ENCODE results near the gene KRTCAP2. TPM values are rescaled to one million over a fixed set of nuclear protein-coding genes. Genes with fewer than 3 reads are reported as not detected.

KRTCAP2 gene
- total and polyA plus RNA-seq, 12 donors: 96.1 to 355 (median 129) TPM

DNA sequence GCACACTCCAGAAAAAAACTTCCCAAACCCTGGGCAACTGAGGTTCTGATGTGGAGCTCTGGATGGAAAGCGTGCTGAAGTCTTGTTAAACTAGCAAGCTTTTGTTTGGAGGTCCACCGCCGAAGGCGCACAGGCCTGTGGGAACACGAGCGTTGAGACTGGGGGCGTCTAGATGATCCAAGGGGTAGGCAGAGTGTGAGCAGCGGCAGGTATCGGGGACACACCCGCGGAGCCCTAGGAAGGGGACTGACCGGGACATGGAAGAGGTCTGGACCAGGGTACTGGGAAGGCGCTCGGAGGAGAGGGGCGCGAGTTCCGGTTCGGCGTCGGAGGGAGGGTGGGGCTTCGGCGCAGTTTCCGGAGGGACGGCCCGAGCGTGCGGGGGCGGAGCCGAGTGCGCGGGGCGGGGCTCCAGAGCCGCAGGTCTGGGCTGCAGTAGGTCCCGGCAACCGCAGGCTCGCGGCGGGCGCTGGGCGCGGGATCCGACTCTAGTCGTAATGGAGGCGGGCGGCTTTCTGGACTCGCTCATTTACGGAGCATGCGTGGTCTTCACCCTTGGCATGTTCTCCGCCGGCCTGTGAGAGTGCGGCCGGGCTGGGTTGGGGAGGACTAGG lies 37.6 kb downstream of the KRTCAP2 start, which contains the start of gene SLC50A1:
TSS of gene SLC50A1 (plus strand) at position 438 of the 614 bp plus-strand sequence. CDS start at position 498, 60 bp downstream.
- Histone ChIP-seq H3K27ac (peak within 1 kb of the TSS; percentile 82 to 100 (median 98)), H3K9me3 (no peaks in the 10 kb centered on the region), H3K4me3 (peak within 1 kb of the TSS; percentile 29 to 76 (median 66)), H3K27me3 (no peaks in the 10 kb centered on the region), H3K36me3 (peaks cover 0 to 64% (median 29%) of the 10 kb centered on the region in 9 donors), H3K4me1 (peaks cover 14 to 90% (median 76%) of the 10 kb centered on the region in 9 donors)
- peak; percentile 89 to 95 (median 94) for ATAC-seq
- TF ChIP-seq, protein P1, sequence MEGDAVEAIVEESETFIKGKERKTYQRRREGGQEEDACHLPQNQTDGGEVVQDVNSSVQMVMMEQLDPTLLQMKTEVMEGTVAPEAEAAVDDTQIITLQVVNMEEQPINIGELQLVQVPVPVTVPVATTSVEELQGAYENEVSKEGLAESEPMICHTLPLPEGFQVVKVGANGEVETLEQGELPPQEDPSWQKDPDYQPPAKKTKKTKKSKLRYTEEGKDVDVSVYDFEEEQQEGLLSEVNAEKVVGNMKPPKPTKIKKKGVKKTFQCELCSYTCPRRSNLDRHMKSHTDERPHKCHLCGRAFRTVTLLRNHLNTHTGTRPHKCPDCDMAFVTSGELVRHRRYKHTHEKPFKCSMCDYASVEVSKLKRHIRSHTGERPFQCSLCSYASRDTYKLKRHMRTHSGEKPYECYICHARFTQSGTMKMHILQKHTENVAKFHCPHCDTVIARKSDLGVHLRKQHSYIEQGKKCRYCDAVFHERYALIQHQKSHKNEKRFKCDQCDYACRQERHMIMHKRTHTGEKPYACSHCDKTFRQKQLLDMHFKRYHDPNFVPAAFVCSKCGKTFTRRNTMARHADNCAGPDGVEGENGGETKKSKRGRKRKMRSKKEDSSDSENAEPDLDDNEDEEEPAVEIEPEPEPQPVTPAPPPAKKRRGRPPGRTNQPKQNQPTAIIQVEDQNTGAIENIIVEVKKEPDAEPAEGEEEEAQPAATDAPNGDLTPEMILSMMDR (IDR thresholded peaks at IDR 0.05): peak in 7 of 9 donors; percentile 20 to 64 (median 41)
- peak; percentile 94 to 95 for DNase-seq
- intact Hi-C loops (cut with DNase I): loop anchor here in 3 of 10 donors (2.0 to 5.0 kb wide), 3 partner anchors 31 to 48 kb away; partner anchors contain the start of genes KRTCAP2 (in 1 of the 3) and TRIM46 (in 1 of the 3)
- 1% methylated on average over 52 of the region's 52 CpGs for WGBS, 2 donors

DNA sequence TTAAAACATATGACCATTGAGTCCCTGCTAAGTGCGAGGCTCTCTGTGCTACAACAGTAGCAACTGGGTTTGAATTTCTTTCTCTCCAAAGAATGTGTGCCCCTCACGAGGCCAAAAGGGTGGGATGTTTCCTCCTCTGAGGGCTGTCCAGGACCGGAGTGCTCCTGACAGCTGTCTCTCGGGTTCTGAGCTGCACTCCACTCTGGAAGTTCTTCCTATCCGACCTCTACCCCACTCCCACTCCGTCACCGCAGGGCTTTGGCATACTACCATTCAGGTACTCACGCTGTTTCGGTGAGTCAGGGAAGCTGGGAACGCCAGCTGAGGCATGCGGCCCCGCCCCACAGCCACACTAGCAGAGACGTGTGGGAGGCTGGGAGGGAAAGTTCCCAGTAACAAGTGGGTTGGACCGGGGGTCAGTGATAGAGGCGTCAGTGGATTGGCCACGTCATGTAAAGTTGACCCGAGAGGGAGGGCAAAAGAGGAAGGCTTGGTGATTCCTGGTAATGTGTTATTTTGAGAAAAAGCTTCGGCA lies 38.2 kb downstream of the KRTCAP2 start:
- Histone ChIP-seq H3K27ac (peak overlapping the region; percentile 82 to 100 (median 98)), H3K4me3 (peak overlapping the region; percentile 29 to 76 (median 66)), H3K4me1 (peaks cover 14 to 91% (median 78%) of the 10 kb centered on the region in 9 donors), H3K36me3 (peaks cover 0 to 64% (median 29%) of the 10 kb centered on the region in 9 donors), H3K9me3 (no peaks in the 10 kb centered on the region), H3K27me3 (peaks cover 0 to 2% (median 0%) of the 10 kb centered on the region in 7 donors)
- intact Hi-C loops (cut with DNase I): loop anchor here in 4 of 10 donors (2.0 to 5.0 kb wide), 4 partner anchors 32 to 48 kb away; partner anchors contain the start of genes KRTCAP2 (in 1 of the 4) and TRIM46 (in 1 of the 4)
- TF ChIP-seq, protein P1 (IDR thresholded peaks at IDR 0.05): no peak
- 4 to 6% methylated on average over 18 of the region's 18 CpGs for WGBS, 2 donors
- peak; percentile 73 to 90 (median 83) for ATAC-seq
- peak; percentile 74 to 92 for DNase-seq

DNA sequence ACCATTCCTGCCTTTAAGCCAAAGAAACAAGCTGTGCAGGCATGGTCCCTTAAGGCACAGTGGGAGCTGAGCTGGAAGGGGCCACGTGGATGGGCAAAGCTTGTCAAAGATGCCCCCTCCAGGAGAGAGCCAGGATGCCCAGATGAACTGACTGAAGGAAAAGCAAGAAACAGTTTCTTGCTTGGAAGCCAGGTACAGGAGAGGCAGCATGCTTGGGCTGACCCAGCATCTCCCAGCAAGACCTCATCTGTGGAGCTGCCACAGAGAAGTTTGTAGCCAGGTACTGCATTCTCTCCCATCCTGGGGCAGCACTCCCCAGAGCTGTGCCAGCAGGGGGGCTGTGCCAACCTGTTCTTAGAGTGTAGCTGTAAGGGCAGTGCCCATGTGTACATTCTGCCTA lies 38.8 kb downstream of the KRTCAP2 start:
- Histone ChIP-seq H3K9me3 (no peaks in the 10 kb centered on the region), H3K4me3 (peak overlapping the region in 7 of 10 donors; percentile 65 to 76 (median 68)), H3K4me1 (peaks cover 14 to 91% (median 76%) of the 10 kb centered on the region in 9 donors), H3K27me3 (peaks cover 0 to 9% (median 0%) of the 10 kb centered on the region in 7 donors), H3K27ac (peak overlapping the region in 9 of 10 donors; percentile 90 to 100 (median 99)), H3K36me3 (peaks cover 0 to 64% (median 29%) of the 10 kb centered on the region in 9 donors)
- TF ChIP-seq, protein P1 (IDR thresholded peaks at IDR 0.05): no peak
- ATAC-seq (no peak), DNase-seq (no peak)
- intact Hi-C loops (cut with DNase I): loop anchor here in 2 of 10 donors (2.0 to 5.0 kb wide), 2 partner anchors 32 to 42 kb away; no protein-coding TSS in a partner anchor
- WGBS, 2 donors: 58 to 71% methylated on average over 1 of the region's 1 CpG

DNA sequence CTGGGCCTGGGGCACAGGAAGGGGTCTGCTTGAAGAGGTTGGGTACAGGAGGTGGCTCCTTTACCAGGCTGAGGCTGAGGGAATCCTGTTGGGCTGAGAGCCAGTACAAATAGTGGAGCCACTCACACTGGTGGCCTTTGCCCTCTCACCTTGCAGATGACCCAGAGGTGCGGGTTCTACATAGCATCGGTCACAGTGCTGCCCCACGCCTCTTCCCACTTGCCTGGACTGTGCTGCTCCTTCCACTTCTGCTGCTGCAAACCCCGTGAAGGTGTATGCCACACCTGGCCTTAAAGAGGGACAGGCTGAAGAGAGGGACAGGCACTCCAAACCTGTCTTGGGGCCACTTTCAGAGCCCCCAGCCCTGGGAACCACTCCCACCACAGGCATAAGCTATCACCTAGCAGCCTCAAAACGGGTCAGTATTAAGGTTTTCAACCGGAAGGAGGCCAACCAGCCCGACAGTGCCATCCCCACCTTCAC lies 39.3 kb downstream of the KRTCAP2 start:
- Histone ChIP-seq H3K27ac (peak overlapping the region in 8 of 10 donors; percentile 16 to 100 (median 99)), H3K9me3 (no peaks in the 10 kb centered on the region), H3K4me1 (peaks cover 14 to 87% (median 74%) of the 10 kb centered on the region in 9 donors), H3K4me3 (peak overlapping the region in 1 of 10 donors; percentile 68), H3K36me3 (peaks cover 0 to 61% (median 29%) of the 10 kb centered on the region in 9 donors), H3K27me3 (peaks cover 0 to 14% (median 0%) of the 10 kb centered on the region in 7 donors)
- WGBS, 2 donors: 69 to 78% methylated on average over 7 of the region's 7 CpGs
- TF ChIP-seq, protein P1 (IDR thresholded peaks at IDR 0.05): no peak
- ATAC-seq: no peak
- no peak for DNase-seq
- intact Hi-C loops (cut with DNase I): loop anchor here in 2 of 10 donors (2.0 to 5.0 kb wide), 2 partner anchors 33 to 42 kb away; no protein-coding TSS in a partner anchor
